Ovary (tissue), 9 donors: ENCODE data around the gene DACH1. TPM values are rescaled to one million over a fixed set of nuclear protein-coding genes. Genes with fewer than 3 reads are reported as not detected.

Experiments used
- DNase-seq, 5 donors: peaks; one replicate each; pipeline ENCODE4 v3.0.0-alpha.2; 2019 to 2020
- H3K27ac ChIP-seq, 2 donors: fragments of 200-600 bp; one replicate each; pipeline versions ENCODE4 v1.5.1 to v1.8.0; 2019 to 2022
- H3K27me3 ChIP-seq: fragments of 200-600 bp; one replicate; pipeline ENCODE4 v1.8.0; 2022
- H3K36me3 ChIP-seq: fragments of 200-600 bp; sonication (generic); one replicate; pipeline ENCODE4 v1.5.1; 2019
- H3K4me1 ChIP-seq: one replicate; pipeline ENCODE4 v1.8.1; 2013; ENCODE audit warnings: mild to moderate bottlenecking, moderate library complexity; ENCODE audit not compliant: insufficient read depth
- H3K4me3 ChIP-seq: fragments of 200-600 bp; sonication (generic); one replicate; pipeline ENCODE4 v1.5.1; 2017
- H3K9me3 ChIP-seq, 2 donors: fragments of 200-600 bp in 1 of 2; sonication (generic) in 1 of 2; one replicate each; pipeline versions ENCODE4 v1.5.1 to v1.8.1; 2013 to 2019; ENCODE audit warnings: mild to moderate bottlenecking in 1 of 2, moderate library complexity in 1 of 2
- EP300 ChIP-seq: sonication (generic); formaldehyde crosslinking; IDR thresholded peaks from one replicate; pipeline ENCODE4 v1.6.1; 2017; ENCODE audit warnings: antibody characterized with exemption
- POLR2A ChIP-seq: fragments of 450-650 bp; IDR thresholded peaks from one replicate; pipeline ENCODE4 v1.6.1; 2017; ENCODE audit warnings: antibody characterized with exemption, mild to moderate bottlenecking, moderate library complexity
- WGBS, 3 donors: extraction: QIAGEN DNeasy Blood & Tissue Kit in 1 of 3; methylation state at CpG; one replicate each; pipeline versions ENCODE4 v1.1.5 to v1.1.7; 2013 to 2017; 5-methylcytosine and 5-hydroxymethylcytosine counted together
- intact Hi-C, 4 donors: fragments of 100-400 bp; cut with DNase I; formaldehyde crosslinking; loops; one replicate each; pipeline versions ENCODE4 v1.11.0 to v1.15.1; 2022 to 2023
- polyA plus RNA-seq, 2 donors: library from polyadenylated mRNA; stranded (reverse); fragments of 200-250 nt in 1 of 2; fragments of 350-450 nt in 1 of 2; fragmentation: Illumina TruSeq in 1 of 2; extraction: RNeasy Lipid Tissue Mini Kit (QIAGEN cat#74804) in 1 of 2; gene quantifications; one replicate each; pipeline ENCODE4 v1.2.3, GENCODE V29; 2013 to 2014
- total RNA-seq, 7 donors: library from RNA; depleted of rRNA in 2 of 7; stranded (reverse); fragments of >200 nt in 2 of 7; fragmentation: NEBNext Ultra II Directional in 3 of 7; extraction: Animal tissue kit (Norgen Biotek cat#: 25700) in 3 of 7; gene quantifications; one replicate each; pipeline versions ENCODE4 v1.1.0 to v1.2.4, GENCODE V29; 2016 to 2023
- TF ChIP-seq, protein P1 (sequence below), 3 donors: fragments of 450-650 bp in 2 of 3; fragments of 200-600 bp in 1 of 3; IDR thresholded peaks; one replicate each; pipeline versions ENCODE4 v1.5.1 to v1.8.0; 2016 to 2022; ENCODE audit warnings: antibody characterized with exemption in 3 of 3, mild to moderate bottlenecking in 1 of 3
- donor health status: DM: no; HTN: no; CAD: no; lungs with moderate emphysema.
- donor health status: DM: no; HTN: no; CAD: no.
- donor health status: Bipolar disorder and iron deficiency.
- donor health status: DM: yes; HTN: yes; CAD: no.
- donor health status: DM: no; HTN: no; CAD: no.
- donor health status: DM: yes; HTN: yes; CAD: no.

DACH1 gene
- total and polyA plus RNA-seq, 9 donors = 0.91 to 3.2 (median 1.7) TPM

DNA sequence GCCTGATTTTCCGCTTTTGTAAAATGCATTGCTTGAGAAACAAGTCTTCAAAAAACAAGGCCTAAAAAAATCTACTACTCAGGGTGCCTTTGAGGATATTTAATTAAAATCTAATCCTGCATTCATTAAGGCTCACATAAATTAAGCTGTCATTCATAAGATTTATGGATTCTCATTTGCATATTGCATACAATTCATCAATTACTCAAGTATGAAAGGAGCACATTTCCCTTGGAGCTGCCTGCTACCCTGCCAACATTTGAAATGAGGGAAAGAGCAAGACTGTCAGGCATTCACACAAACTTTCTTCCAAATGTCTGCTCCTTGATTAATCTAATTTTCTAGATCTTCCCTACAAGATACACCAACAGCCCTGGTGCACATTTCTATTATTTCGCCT, 140.0 kb downstream of the DACH1 start:
- no peaks in the 10 kb centered on the region for H3K4me1 ChIP-seq
- no peak for DNase-seq
- WGBS, 3 donors = 96 to 99% (median 97%) methylated on average over 2 of the region's 2 CpGs
- intact Hi-C loops = no loop called here
- H3K36me3 ChIP-seq = no peaks in the 10 kb centered on the region
- no peak for TF ChIP-seq POLR2A
- TF ChIP-seq, protein P1, sequence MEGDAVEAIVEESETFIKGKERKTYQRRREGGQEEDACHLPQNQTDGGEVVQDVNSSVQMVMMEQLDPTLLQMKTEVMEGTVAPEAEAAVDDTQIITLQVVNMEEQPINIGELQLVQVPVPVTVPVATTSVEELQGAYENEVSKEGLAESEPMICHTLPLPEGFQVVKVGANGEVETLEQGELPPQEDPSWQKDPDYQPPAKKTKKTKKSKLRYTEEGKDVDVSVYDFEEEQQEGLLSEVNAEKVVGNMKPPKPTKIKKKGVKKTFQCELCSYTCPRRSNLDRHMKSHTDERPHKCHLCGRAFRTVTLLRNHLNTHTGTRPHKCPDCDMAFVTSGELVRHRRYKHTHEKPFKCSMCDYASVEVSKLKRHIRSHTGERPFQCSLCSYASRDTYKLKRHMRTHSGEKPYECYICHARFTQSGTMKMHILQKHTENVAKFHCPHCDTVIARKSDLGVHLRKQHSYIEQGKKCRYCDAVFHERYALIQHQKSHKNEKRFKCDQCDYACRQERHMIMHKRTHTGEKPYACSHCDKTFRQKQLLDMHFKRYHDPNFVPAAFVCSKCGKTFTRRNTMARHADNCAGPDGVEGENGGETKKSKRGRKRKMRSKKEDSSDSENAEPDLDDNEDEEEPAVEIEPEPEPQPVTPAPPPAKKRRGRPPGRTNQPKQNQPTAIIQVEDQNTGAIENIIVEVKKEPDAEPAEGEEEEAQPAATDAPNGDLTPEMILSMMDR (IDR thresholded peaks at IDR 0.05) = no peak
- TF ChIP-seq EP300 = no peak
- H3K9me3 ChIP-seq = no peaks in the 10 kb centered on the region
- no peaks in the 10 kb centered on the region for H3K27me3 ChIP-seq
- no peak overlapping the region for H3K4me3 ChIP-seq
- H3K27ac ChIP-seq = no peak overlapping the region

DNA sequence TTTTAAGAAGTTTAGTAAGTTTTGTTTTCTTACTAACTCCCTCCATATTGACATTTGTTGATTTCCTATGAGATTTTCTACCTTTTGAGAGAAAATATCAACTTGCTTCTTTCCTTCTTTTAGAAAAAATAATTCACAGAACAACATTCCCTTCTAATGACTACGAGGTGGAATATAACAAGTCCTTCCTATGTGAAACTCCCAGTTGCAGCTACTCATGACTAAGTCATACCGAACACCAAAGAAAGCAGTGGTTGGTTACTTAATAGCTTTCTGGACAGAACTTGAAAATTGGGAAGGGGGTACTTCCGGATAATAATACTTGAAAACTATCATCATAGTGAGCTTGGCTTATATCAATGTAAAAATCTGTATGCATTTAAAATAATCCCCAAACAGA, 144.8 kb downstream of the DACH1 start:
- Histone ChIP-seq H3K4me3 (no peak overlapping the region), H3K27ac (no peak overlapping the region), H3K36me3 (no peaks in the 10 kb centered on the region), H3K27me3 (no peaks in the 10 kb centered on the region), H3K4me1 (no peaks in the 10 kb centered on the region), H3K9me3 (no peaks in the 10 kb centered on the region)
- TF ChIP-seq, protein P1 (IDR thresholded peaks at IDR 0.05) = no peak
- DNase-seq = no peak
- intact Hi-C loops = no loop called here
- WGBS, 3 donors = 88 to 92% (median 90%) methylated on average over 3 of the region's 3 CpGs

DNA sequence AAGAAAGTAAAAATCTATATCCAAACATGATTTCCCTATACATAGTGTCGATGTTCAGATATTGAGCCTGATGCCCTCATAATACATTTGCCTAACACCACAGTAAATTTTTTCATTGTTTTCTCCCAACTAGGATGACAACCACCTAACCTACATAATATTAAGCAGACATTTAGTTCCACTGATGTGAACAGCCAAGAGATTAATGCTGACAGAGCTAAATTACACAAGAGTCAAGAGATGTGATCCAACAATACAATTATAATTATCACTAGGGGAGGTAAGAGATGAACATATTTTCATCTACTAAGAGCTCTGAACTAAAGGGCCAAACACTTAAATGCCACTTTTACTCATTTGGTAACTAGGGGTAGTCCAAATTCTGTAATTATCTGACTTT, 145.9 kb downstream of the DACH1 start:
- TF ChIP-seq EP300 = no peak
- TF ChIP-seq, protein P1 (IDR thresholded peaks at IDR 0.05) = no peak
- no peak for TF ChIP-seq POLR2A
- 93 to 95% (median 95%) methylated on average over 1 of the region's 1 CpG for WGBS, 3 donors
- H3K27me3 ChIP-seq = no peaks in the 10 kb centered on the region
- no peak for DNase-seq
- H3K4me1 ChIP-seq = no peaks in the 10 kb centered on the region
- intact Hi-C loops = no loop called here
- H3K27ac ChIP-seq = no peak overlapping the region
- H3K4me3 ChIP-seq = no peak overlapping the region
- no peaks in the 10 kb centered on the region for H3K9me3 ChIP-seq
- no peaks in the 10 kb centered on the region for H3K36me3 ChIP-seq

DNA sequence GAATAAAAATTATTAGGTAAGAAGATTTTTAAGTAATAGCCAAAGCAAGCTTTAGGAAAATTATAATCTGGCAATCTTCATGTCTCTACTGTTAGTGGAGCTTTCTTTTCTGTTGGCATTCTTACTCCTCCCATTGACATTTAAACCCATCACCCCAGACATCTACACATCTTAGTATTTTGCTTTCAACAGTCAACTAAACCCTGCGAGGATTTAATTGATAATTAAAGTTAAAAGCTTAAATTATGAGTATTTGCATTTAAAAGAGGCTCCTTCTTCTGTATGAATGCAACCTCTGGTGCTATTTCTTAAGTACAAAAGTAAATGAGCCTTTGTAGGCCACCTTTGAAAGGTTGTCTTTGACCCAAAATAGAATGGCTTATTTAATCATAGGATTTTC, 148.1 kb downstream of the DACH1 start:
- Histone ChIP-seq H3K36me3 (no peaks in the 10 kb centered on the region), H3K27me3 (no peaks in the 10 kb centered on the region), H3K4me1 (no peaks in the 10 kb centered on the region), H3K9me3 (no peaks in the 10 kb centered on the region), H3K27ac (no peak overlapping the region), H3K4me3 (no peak overlapping the region)
- intact Hi-C loops = no loop called here
- TF ChIP-seq POLR2A = no peak
- TF ChIP-seq, protein P1 (IDR thresholded peaks at IDR 0.05) = no peak
- WGBS, 3 donors = 82 to 86% (median 84%) methylated on average over 1 of the region's 1 CpG
- DNase-seq = no peak
